Transverse colon (tissue), 4 donors: Measurements from ENCODE around the gene POLR3GL.

ENCODE experiments used
- CTCF ChIP-seq, 5 experiments: fragments of 200-600 bp in 3 of 5; fragments of 450-650 bp in 2 of 5; sonication (generic) in 3 of 5; IDR thresholded peaks; 1 replicate in 2 of 5; 2 replicates in 3 of 5; pipeline ENCODE4 v1.5.1; 2016 to 2017; ENCODE audit warnings: antibody characterized with exemption in 5 of 5, inconsistent platforms in 3 of 5, mild to moderate bottlenecking in 2 of 5, moderate library complexity in 1 of 5
- EP300 ChIP-seq: sonication (generic); formaldehyde crosslinking; IDR thresholded peaks from one replicate; pipeline ENCODE4 v1.6.1; 2017; ENCODE audit warnings: antibody characterized with exemption, low read depth
- POLR2AphosphoS5 ChIP-seq, 3 donors: sonication (generic); formaldehyde crosslinking; IDR thresholded peaks; one replicate each; pipeline ENCODE4 v1.6.1; 2016; ENCODE audit warnings: antibody characterized with exemption in 3 of 3

- no peak for TF ChIP-seq CTCF (IDR thresholded peaks at IDR 0.05)
- TF ChIP-seq EP300 = no peak
- no peak for TF ChIP-seq POLR2AphosphoS5 (IDR thresholded peaks at IDR 0.05)
Measured at GRCh38 chr1:145967288-145967687, 2.8 kb downstream of the POLR3GL start.
